Stimulated activated CD4-positive, alpha-beta T cell treated with anti-CD3 and anti-CD28 coated beads, TNF-alpha, amount 100 ng/mL, for 4 hours (primary cell): Measurements from ENCODE around the gene TCF4.

Experiments
- DNase-seq, 3 experiments: peaks; one replicate each; pipeline ENCODE4 v3.0.0-alpha.2; 2020; ENCODE audit warnings: low read depth in 3 of 3

Gene TCF4

DNA sequence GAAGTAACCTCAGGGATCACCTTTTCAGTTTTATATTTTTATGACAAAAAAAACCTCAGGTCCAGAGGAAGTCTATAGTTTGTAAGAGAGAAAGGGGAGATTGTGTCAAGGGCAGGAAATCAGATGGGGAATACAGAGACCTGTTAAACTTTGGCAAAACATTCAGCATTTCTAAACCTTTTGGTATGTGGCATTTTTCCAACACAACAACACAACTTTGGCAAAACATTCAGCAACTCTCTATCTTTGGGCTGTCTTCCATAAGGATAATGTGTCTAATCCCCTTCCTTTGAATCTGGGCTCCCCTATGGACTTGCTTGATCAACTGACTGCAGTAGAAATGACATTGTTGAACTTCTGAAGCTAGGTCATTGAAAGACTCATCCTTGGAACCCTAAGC, 408.2 kb downstream of the TCF4 start:
- no peak for DNase-seq

DNA sequence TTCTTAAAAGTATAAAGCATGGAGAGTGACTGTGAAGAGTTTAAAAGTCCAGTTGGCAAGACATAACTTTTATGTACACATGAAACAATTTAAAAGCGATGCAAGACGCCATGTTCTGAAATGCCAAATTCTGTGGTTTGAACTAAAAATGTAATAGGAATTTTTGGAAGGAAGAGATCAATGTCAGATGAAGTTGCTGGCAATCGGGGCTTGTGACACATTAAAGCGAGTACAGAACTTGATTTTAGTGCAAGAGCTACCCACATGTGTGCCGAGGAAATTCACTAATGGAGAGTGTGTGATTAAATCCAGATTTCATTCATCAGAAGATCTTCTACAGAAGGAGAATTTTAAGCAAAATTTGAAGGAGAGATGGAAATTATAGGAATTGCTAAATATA, 408.6 kb downstream of the TCF4 start:
- no peak for DNase-seq

DNA sequence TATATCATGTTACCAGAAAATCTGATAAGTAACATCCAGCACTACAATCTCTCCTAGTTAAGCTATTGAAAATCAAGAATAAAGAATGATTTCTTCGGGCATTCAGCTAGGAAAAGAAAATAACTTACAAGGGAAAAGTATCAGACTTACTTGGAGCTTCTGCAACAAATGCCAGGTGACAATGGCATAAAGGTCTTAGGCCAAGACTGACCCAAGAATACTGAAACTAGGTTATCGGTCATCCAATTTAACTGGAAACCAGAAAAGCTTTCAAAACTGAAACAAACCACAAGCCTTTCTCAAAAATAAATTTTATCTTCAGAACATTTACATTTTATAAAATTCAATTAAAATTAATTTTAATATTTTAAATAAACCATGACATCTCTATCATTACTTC, 414.7 kb downstream of the TCF4 start:
- no peak for DNase-seq
